ENCODE measurements around the gene PGAP1.

The PGAP1 gene

GRCh38 chr2:196783431-196784094 is 142.9 kb downstream of the PGAP1 start:
- DNase-seq = no peak
